ENCODE measurements around the gene STPG1. TPM values are rescaled to one million over a fixed set of nuclear protein-coding genes. Genes with fewer than 3 reads are reported as not detected.

The STPG1 gene
- polyA plus RNA-seq, 2 of the 4 experiments (the other 2 are of a cell fraction), result 4.4 to 9.7 TPM

GRCh38 chr1:24344090-24344742, 69.4 kb downstream of the STPG1 start:
- TF ChIP-seq RNF2 (IDR thresholded peaks at IDR 0.05; ENCODE audit: borderline replicate concordance, low read depth) (no peak), EHF (CRISPR knock-in tag; IDR thresholded peaks at IDR 0.05) (no peak)
- no peaks in the 10 kb centered on the region for H3K9me3 ChIP-seq
- peak in 1 of 2 experiments; percentile 34; a peak in 3 of 6 replicates for ATAC-seq
- 76% methylated on average over 6 of the region's 8 CpGs for WGBS (ENCODE audit: missing lambda C conversion rate)
- no peak overlapping the region for H3K27ac ChIP-seq
- ChIA-PET CTCF (interaction anchor here (0.6 to 1.3 kb wide), 4 partner anchors 47 to 489 kb away, joined by 3 to 5 read pairs (median 4); no protein-coding TSS in a partner anchor), POLR2A (no interaction called here)
- H3K4me3 ChIP-seq, result no peak overlapping the region
- DNase-seq (ENCODE audit: low read depth in 1 of 2, low spot score in 1 of 2), result peak in 1 of 2 experiments; percentile 13
- H3K4me2 ChIP-seq, result no peak overlapping the region
- FAIRE-seq, result no peak
- no peaks in the 10 kb centered on the region for H3K4me1 ChIP-seq

GRCh38 chr1:24343412-24344089, 70.0 kb downstream of the STPG1 start:
- ChIA-PET POLR2A (no interaction called here), CTCF (interaction anchor here (0.6 to 1.3 kb wide), 4 partner anchors 48 to 489 kb away, joined by 3 to 5 read pairs (median 4); no protein-coding TSS in a partner anchor)
- DNase-seq (ENCODE audit: low read depth in 1 of 2, low spot score in 1 of 2), result no peak
- ATAC-seq, result peak in 1 of 2 experiments; percentile 21; a peak in 3 of 6 replicates
- Histone ChIP-seq H3K27ac (no peak overlapping the region), H3K4me3 (no peak overlapping the region), H3K9me3 (no peaks in the 10 kb centered on the region), H3K4me2 (no peak overlapping the region), H3K4me1 (no peaks in the 10 kb centered on the region)
- WGBS (ENCODE audit: missing lambda C conversion rate), result 83% methylated on average over 13 of the region's 13 CpGs
- FAIRE-seq, result no peak
- no peak for TF ChIP-seq HOXB5 (CRISPR knock-in tag; IDR thresholded peaks at IDR 0.05)
- no peak for TF ChIP-seq ESRRA (IDR thresholded peaks at IDR 0.05; ENCODE audit: borderline replicate concordance, low read length)
- TF ChIP-seq MAX (IDR thresholded peaks at IDR 0.05), result no peak
- no peak for TF ChIP-seq CTCF (IDR thresholded peaks at IDR 0.05)
- no peak for TF ChIP-seq MAZ (IDR thresholded peaks at IDR 0.05; ENCODE audit: borderline replicate concordance, low read depth, low read length)
- no peak for TF ChIP-seq GATA3 (IDR thresholded peaks at IDR 0.05; ENCODE audit: borderline replicate concordance)
- TF ChIP-seq HES2 (IDR thresholded peaks at IDR 0.05), result no peak

GRCh38 chr1:24341260-24341659, 72.3 kb downstream of the STPG1 start:
- ATAC-seq, result no peak
- Histone ChIP-seq H3K4me1 (no peaks in the 10 kb centered on the region), H3K4me2 (no peak overlapping the region), H3K9me3 (no peaks in the 10 kb centered on the region), H3K27ac (no peak overlapping the region), H3K4me3 (no peak overlapping the region)
- TF ChIP-seq NFE2L2 (conservative IDR thresholded peaks at IDR 0.05; ENCODE audit: low read length) (no peak), RARB (CRISPR knock-in tag; IDR thresholded peaks at IDR 0.05) (no peak), PHF8 (IDR thresholded peaks at IDR 0.05; ENCODE audit: borderline replicate concordance, low read depth) (no peak), RAD21 (conservative IDR thresholded peaks at IDR 0.05 in 1 of 2, IDR thresholded peaks at IDR 0.05 in 1 of 2) (no peak), EHMT2 (IDR thresholded peaks at IDR 0.05; ENCODE audit: low read depth) (no peak), MAZ (IDR thresholded peaks at IDR 0.05; ENCODE audit: borderline replicate concordance, low read depth, low read length) (no peak), BHLHE40 (IDR thresholded peaks at IDR 0.05; ENCODE audit: low read depth, low read length) (no peak), ZC3H11A (IDR thresholded peaks at IDR 0.05) (no peak), CEBPB (IDR thresholded peaks at IDR 0.05) (no peak), POLR2AphosphoS2 (conservative IDR thresholded peaks at IDR 0.05; ENCODE audit: low read length) (no peak), RFX5 (IDR thresholded peaks at IDR 0.05) (no peak), FOXS1 (CRISPR knock-in tag; IDR thresholded peaks at IDR 0.05) (no peak)
- 78% methylated on average over 6 of the region's 8 CpGs for WGBS (ENCODE audit: missing lambda C conversion rate)
- FAIRE-seq, result no peak
- DNase-seq (ENCODE audit: low read depth in 1 of 2, low spot score in 1 of 2), result no peak
- CTCF ChIA-PET, result interaction anchor here (1.6 kb wide), 1 partner anchor 143 kb away, joined by 4 read pairs; no protein-coding TSS in a partner anchor
- POLR2A ChIA-PET, result interaction anchor here (0.6 kb wide), 1 partner anchor 23 kb away, joined by 4 read pairs; no protein-coding TSS in a partner anchor

Measured in A549 (cell line).